MM.1S (cell line): Measurements from ENCODE around the gene SLC2A11.

Source experiments
- DNase-seq: peaks from one replicate; pipeline ENCODE4 v3.0.0-alpha.2; 2015
- H2AFZ ChIP-seq: fragments of 300-600 bp; sonication (generic); 2 replicates; pipeline ENCODE4 v1.6.0; 2016; ENCODE audit warnings: antibody characterized with exemption, low read length
- H3F3A ChIP-seq: fragments of 300-600 bp; sonication (generic); 2 replicates; pipeline ENCODE4 v1.6.1; 2016; ENCODE audit warnings: mild to moderate bottlenecking, antibody characterized with exemption, low read length, moderate library complexity, mixed read lengths; ENCODE audit not compliant: insufficient read depth
- H3K27ac ChIP-seq: fragments of 300-600 bp; sonication (generic); 2 replicates; pipeline ENCODE4 v1.5.1; 2016; ENCODE audit warnings: mild to moderate bottlenecking, low read length
- H3K27me3 ChIP-seq: fragments of 300-600 bp; sonication (generic); replicated peaks from 2 replicates; pipeline ENCODE4 v1.6.0; 2016; ENCODE audit warnings: low read length; ENCODE audit not compliant: insufficient read depth
- H3K36me3 ChIP-seq: fragments of 300-600 bp; sonication (generic); replicated peaks from 2 replicates; pipeline ENCODE4 v1.6.1; 2016; ENCODE audit warnings: mild to moderate bottlenecking, low read length, mixed read lengths; ENCODE audit not compliant: insufficient read depth
- H3K4me1 ChIP-seq: fragments of 300-600 bp; sonication (generic); 2 replicates; pipeline ENCODE4 v1.6.1; 2016; ENCODE audit warnings: low read length, mixed read lengths
- H3K4me2 ChIP-seq: fragments of 300-600 bp; sonication (generic); 2 replicates; pipeline ENCODE4 v1.6.0; 2016; ENCODE audit warnings: low read depth, low read length
- H3K4me3 ChIP-seq: fragments of 300-600 bp; sonication (generic); 2 replicates; pipeline ENCODE4 v1.5.1; 2016; ENCODE audit warnings: low read length, mixed read lengths
- H3K79me2 ChIP-seq: fragments of 300-600 bp; sonication (generic); 2 replicates; pipeline ENCODE4 v1.6.1; 2016; ENCODE audit warnings: mixed run types, low read length, mixed read lengths
- H3K9ac ChIP-seq: fragments of 300-600 bp; sonication (generic); 2 replicates; pipeline ENCODE4 v1.6.1; 2016; ENCODE audit warnings: low read length, mixed read lengths
- H3K9me2 ChIP-seq: fragments of 300-600 bp; sonication (generic); replicated peaks from 2 replicates; pipeline ENCODE4 v1.6.1; 2016; ENCODE audit warnings: mild to moderate bottlenecking, low read length, mixed read lengths; ENCODE audit not compliant: insufficient read depth
- H3K9me3 ChIP-seq: fragments of 300-600 bp; sonication (generic); replicated peaks from 2 replicates; pipeline ENCODE4 v1.6.1; 2016; ENCODE audit warnings: mild to moderate bottlenecking, low read length, mixed read lengths; ENCODE audit not compliant: insufficient read depth
- H4K20me1 ChIP-seq: fragments of 300-600 bp; sonication (generic); 2 replicates; pipeline ENCODE4 v1.6.1; 2016; ENCODE audit warnings: mild to moderate bottlenecking, low read length, moderate library complexity, mixed read lengths; ENCODE audit not compliant: insufficient read depth
- CTCF ChIP-seq: fragments of 300-600 bp; sonication (generic); IDR thresholded peaks from 2 replicates; pipeline ENCODE4 v1.5.1; 2016; ENCODE audit warnings: antibody characterized with exemption, low read length, mixed read lengths
- EZH2 ChIP-seq: fragments of 300-600 bp; sonication (generic); optimal IDR thresholded peaks from 2 replicates; pipeline ENCODE3; 2017; ENCODE audit warnings: low read depth, mild to moderate bottlenecking, antibody characterized with exemption, low read length, mixed read lengths
- EZH2phosphoT487 ChIP-seq: fragments of 300-600 bp; sonication (generic); IDR thresholded peaks from 2 replicates; pipeline ENCODE4 v1.6.1; 2018; ENCODE audit warnings: antibody characterized with exemption, low read length

The SLC2A11 gene

GRCh38 chr22:23827351-23827995 lies 30.2 kb upstream of the SLC2A11 start:
- H3K4me2 ChIP-seq, result no peak overlapping the region
- TF ChIP-seq CTCF (no peak), EZH2phosphoT487 (no peak), EZH2 (no peak)

GRCh38 chr22:23828800-23829680 lies 28.6 kb upstream of the SLC2A11 start:
- Histone ChIP-seq H3K9me2 (no peaks in the 10 kb centered on the region), H3K4me2 (no peak overlapping the region), H3F3A (no peaks in the 10 kb centered on the region), H2AFZ (no peak overlapping the region), H3K4me3 (no peak overlapping the region), H4K20me1 (no peaks in the 10 kb centered on the region), H3K36me3 (peaks cover 6% of the 10 kb centered on the region; the same call in 1 of the 2 replicates), H3K27ac (no peak overlapping the region), H3K79me2 (peaks cover 38% of the 10 kb centered on the region), H3K27me3 (no peaks in the 10 kb centered on the region), H3K9ac (no peak overlapping the region), H3K9me3 (no peaks in the 10 kb centered on the region), H3K4me1 (peaks cover 6% of the 10 kb centered on the region; the same call in 1 of the 2 replicates)
- DNase-seq, result no peak
- TF ChIP-seq EZH2phosphoT487 (no peak), CTCF (no peak), EZH2 (no peak)

More at GRCh38 chr22:23827351-23827995, 30.2 kb upstream of the SLC2A11 start:
- Histone ChIP-seq H3K9ac (no peak overlapping the region), H3K4me3 (no peak overlapping the region), H2AFZ (no peak overlapping the region), H3K9me2 (no peaks in the 10 kb centered on the region), H4K20me1 (no peaks in the 10 kb centered on the region), H3K9me3 (no peaks in the 10 kb centered on the region), H3K79me2 (peaks cover 26% of the 10 kb centered on the region), H3F3A (no peaks in the 10 kb centered on the region), H3K4me1 (peaks cover 6% of the 10 kb centered on the region; the same call in 1 of the 2 replicates), H3K36me3 (peaks cover 3% of the 10 kb centered on the region; the same call in 1 of the 2 replicates), H3K27me3 (no peaks in the 10 kb centered on the region), H3K27ac (no peak overlapping the region)
- DNase-seq, result no peak

- Histone ChIP-seq H3F3A (no peaks in the 10 kb centered on the region), H3K4me1 (peaks cover 6% of the 10 kb centered on the region; the same call in 1 of the 2 replicates), H3K9ac (no peak overlapping the region), H3K27ac (no peak overlapping the region), H3K79me2 (peaks cover 43% of the 10 kb centered on the region), H3K4me3 (no peak overlapping the region), H3K9me2 (no peaks in the 10 kb centered on the region), H4K20me1 (no peaks in the 10 kb centered on the region), H3K4me2 (no peak overlapping the region), H3K9me3 (no peaks in the 10 kb centered on the region), H2AFZ (no peak overlapping the region), H3K36me3 (peaks cover 6% of the 10 kb centered on the region; the same call in 1 of the 2 replicates), H3K27me3 (no peaks in the 10 kb centered on the region)
- no peak for TF ChIP-seq CTCF
- TF ChIP-seq EZH2, result no peak
- TF ChIP-seq EZH2phosphoT487, result no peak
- no peak for DNase-seq
Measured at GRCh38 chr22:23829845-23830372, 27.8 kb upstream of the SLC2A11 start.
